Effector memory CD8-positive, alpha-beta T cell (primary cell): Measurements from ENCODE around the gene MTA3.

Source experiments
- ATAC-seq: fragments of 150-1000 bp; cut with Tn5 transposase; replicated peaks from 2 replicates; pipeline ENCODE4 v1.10.0; 2021; ENCODE audit warnings: mild to moderate bottlenecking, moderate library complexity
- DNase-seq, 3 experiments: peaks; one replicate each; pipeline ENCODE4 v3.0.0; 2021
- H3K27ac Mint-ChIP-seq, 2 donors: one replicate each; pipeline ENCODE4 v1.8.0; 2022; ENCODE audit warnings: mild to moderate bottlenecking in 2 of 2, mixed read lengths in 2 of 2, moderate library complexity in 2 of 2
- H3K27me3 Mint-ChIP-seq, 2 donors: one replicate each; pipeline ENCODE4 v1.8.0; 2022; ENCODE audit warnings: mixed read lengths in 2 of 2
- H3K36me3 Mint-ChIP-seq: one replicate; pipeline ENCODE4 v1.8.0; 2022; ENCODE audit warnings: mild to moderate bottlenecking, moderate library complexity, mixed read lengths; ENCODE audit not compliant: insufficient read depth
- H3K4me1 Mint-ChIP-seq, 2 donors: one replicate each; pipeline ENCODE4 v1.8.0; 2022; ENCODE audit warnings: low read depth in 2 of 2, mixed read lengths in 2 of 2
- H3K4me3 Mint-ChIP-seq, 2 donors: one replicate each; pipeline ENCODE4 v1.8.0; 2022; ENCODE audit warnings: mild to moderate bottlenecking in 2 of 2, mixed read lengths in 2 of 2, moderate library complexity in 2 of 2
- H3K9me3 Mint-ChIP-seq, 2 donors: one replicate each; pipeline ENCODE4 v1.8.0; 2022; ENCODE audit warnings: mixed read lengths in 2 of 2

The MTA3 gene

DNA sequence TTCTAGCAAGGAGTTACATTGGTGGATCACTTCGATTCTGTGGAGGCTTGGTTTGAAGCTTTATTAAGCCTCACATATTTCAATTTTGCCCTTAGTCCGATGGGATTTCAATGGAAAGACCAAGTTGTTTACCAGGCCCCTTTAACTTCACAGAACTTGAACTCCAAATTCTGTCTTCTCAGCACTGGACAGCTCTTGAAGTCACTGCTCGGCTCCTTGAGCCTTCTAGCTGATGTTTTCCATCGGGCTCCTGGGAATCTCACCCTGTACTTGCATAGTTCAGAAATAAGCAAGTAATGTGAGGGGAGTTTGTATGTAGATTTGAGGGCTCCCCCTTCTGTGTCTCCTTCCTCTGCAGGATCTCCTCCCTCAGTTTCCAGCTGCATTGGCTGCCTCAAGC is 180.4 kb downstream of the MTA3 start:
- DNase-seq: no peak
- no peaks in the 10 kb centered on the region for H3K9me3 Mint-ChIP-seq
- no peaks in the 10 kb centered on the region for H3K27me3 Mint-ChIP-seq
- no peak for ATAC-seq
- peaks cover 0 to 1% of the 10 kb centered on the region in 2 donors for H3K4me1 Mint-ChIP-seq
- peaks cover 6% of the 10 kb centered on the region for H3K36me3 Mint-ChIP-seq
- no peak overlapping the region for H3K4me3 Mint-ChIP-seq
- no peak overlapping the region for H3K27ac Mint-ChIP-seq

DNA sequence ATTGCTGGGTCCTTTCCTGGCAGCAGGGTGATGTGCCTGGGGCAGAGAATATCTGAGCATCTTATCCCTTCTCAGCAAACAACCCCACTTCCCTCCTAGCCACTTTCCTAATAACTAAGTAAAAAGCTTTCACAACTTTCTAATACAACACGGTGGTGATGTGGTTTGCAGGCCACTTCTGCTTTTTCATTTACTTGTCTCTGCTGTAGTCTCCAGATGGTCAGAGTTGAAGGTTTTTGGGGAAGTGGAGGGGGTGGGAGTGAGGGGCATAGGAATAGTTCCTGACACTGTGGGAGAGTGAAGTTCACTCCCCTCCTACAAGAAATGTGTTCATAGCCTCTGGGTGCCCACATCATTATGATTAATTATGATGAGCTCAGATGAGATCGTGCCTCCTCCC is 183.9 kb downstream of the MTA3 start:
- Mint-ChIP-seq H3K9me3 (no peaks in the 10 kb centered on the region), H3K27ac (peak overlapping the region; percentile 26 to 32), H3K4me1 (peaks cover 0 to 1% of the 10 kb centered on the region in 2 donors), H3K4me3 (no peak overlapping the region), H3K36me3 (peaks cover 8% of the 10 kb centered on the region), H3K27me3 (no peaks in the 10 kb centered on the region)
- ATAC-seq: peak; percentile 54
- no peak for DNase-seq

- H3K4me1 Mint-ChIP-seq: peaks cover 0 to 1% of the 10 kb centered on the region in 2 donors
These were observed 184.7 kb downstream of the MTA3 start for GRCh38 chr2:42752816-42753813.

DNA sequence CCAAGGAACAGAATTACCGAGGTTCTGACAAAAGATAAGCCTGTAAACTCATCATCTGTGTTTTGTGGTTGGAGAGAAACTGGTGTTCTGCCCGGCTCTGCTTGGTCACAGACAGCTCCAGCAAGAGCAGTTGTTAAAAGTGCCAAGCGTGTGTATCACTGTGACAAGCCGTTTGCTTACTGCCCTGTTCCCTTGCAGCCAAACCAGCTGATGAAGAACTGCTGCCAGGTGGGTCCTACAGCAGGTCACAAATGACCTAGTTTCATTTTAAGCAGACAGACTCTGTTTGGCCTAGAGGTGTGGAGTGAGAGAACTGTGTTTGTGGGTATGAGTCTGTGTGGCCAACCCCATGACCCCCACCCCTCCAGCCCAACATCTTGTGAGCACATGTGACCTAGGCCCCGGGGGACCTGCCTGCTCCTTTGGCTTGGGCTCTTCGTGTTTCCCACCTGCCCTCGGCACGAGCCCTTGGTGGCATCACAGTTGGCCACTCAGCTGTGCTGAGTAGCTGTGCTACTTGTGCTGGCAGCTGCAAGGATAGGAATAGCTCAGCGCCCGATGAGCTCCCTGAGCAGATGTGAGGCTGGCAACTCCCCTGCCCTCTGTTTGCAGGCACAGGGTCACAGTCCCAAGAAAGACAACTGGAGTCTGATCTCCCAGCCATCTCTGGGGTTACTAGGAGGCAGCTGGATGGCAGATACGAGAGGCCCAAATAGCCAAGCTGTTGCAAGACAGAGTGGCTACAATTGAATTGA is 185.8 kb downstream of the MTA3 start:
- peaks cover 8% of the 10 kb centered on the region for H3K36me3 Mint-ChIP-seq
- H3K4me3 Mint-ChIP-seq: no peak overlapping the region
- H3K4me1 Mint-ChIP-seq: peaks cover 0 to 1% of the 10 kb centered on the region in 2 donors
- H3K27me3 Mint-ChIP-seq: no peaks in the 10 kb centered on the region
- ATAC-seq (peak; percentile 59), DNase-seq (no peak)
- H3K9me3 Mint-ChIP-seq: no peaks in the 10 kb centered on the region
- H3K27ac Mint-ChIP-seq: no peak overlapping the region

More at GRCh38 chr2:42752816-42753813, 184.7 kb downstream of the MTA3 start:
- peak overlapping the region; percentile 32 to 49 for H3K27ac Mint-ChIP-seq
- no peak for DNase-seq
- peaks cover 8% of the 10 kb centered on the region for H3K36me3 Mint-ChIP-seq
- no peaks in the 10 kb centered on the region for H3K9me3 Mint-ChIP-seq
- H3K27me3 Mint-ChIP-seq: no peaks in the 10 kb centered on the region
- no peak for ATAC-seq
- H3K4me3 Mint-ChIP-seq: no peak overlapping the region

GRCh38 chr2:42754776-42755140 is 186.3 kb downstream of the MTA3 start:
- Mint-ChIP-seq H3K27ac (no peak overlapping the region), H3K9me3 (no peaks in the 10 kb centered on the region), H3K4me1 (peaks cover 0 to 1% of the 10 kb centered on the region in 2 donors), H3K27me3 (no peaks in the 10 kb centered on the region), H3K36me3 (peaks cover 11% of the 10 kb centered on the region), H3K4me3 (no peak overlapping the region)
- DNase-seq: no peak
- no peak for ATAC-seq

GRCh38 chr2:42755191-42755880 is 186.9 kb downstream of the MTA3 start:
- Mint-ChIP-seq H3K27ac (no peak overlapping the region), H3K36me3 (peaks cover 13% of the 10 kb centered on the region), H3K4me3 (no peak overlapping the region), H3K27me3 (no peaks in the 10 kb centered on the region), H3K4me1 (peaks cover 0 to 1% of the 10 kb centered on the region in 2 donors), H3K9me3 (no peaks in the 10 kb centered on the region)
- ATAC-seq (no peak), DNase-seq (no peak)

- Mint-ChIP-seq H3K27ac (no peak overlapping the region), H3K9me3 (no peaks in the 10 kb centered on the region), H3K4me1 (peaks cover 0 to 1% of the 10 kb centered on the region in 2 donors), H3K27me3 (no peaks in the 10 kb centered on the region), H3K4me3 (no peak overlapping the region), H3K36me3 (peaks cover 13% of the 10 kb centered on the region)
- ATAC-seq (no peak), DNase-seq (no peak)
These were observed 187.8 kb downstream of the MTA3 start for GRCh38 chr2:42756150-42756775.

DNA sequence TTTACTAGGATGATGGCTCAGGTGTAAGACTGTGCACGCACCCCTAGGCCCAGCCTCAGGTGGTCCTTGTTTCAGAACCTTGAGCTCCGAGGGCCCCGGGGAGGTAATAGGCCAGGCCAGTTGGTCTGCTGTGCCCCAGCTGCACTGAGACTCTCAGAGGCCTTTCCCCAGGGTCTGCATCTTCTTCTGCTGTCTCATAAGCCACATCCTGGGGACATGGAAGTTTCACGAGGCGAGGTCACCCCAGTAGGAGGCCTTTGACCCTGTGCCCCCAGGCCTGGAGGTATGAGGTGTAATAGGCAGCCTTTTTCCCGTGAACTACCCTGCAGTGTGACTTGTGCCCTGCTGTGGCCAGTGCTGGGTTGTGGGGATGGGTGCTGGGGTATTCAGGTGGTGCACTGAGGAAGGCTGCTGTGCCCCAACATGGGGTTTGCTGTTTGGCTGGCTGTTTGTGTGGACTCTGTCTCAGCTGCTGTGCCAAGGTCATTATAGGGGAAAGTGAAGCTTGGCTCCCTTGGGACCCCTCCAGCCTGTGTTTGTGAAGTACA is 188.6 kb downstream of the MTA3 start:
- no peak overlapping the region for H3K4me3 Mint-ChIP-seq
- no peaks in the 10 kb centered on the region for H3K27me3 Mint-ChIP-seq
- H3K9me3 Mint-ChIP-seq: no peaks in the 10 kb centered on the region
- H3K36me3 Mint-ChIP-seq: peaks cover 15% of the 10 kb centered on the region
- ATAC-seq (no peak), DNase-seq (no peak)
- H3K4me1 Mint-ChIP-seq: peaks cover 0 to 1% of the 10 kb centered on the region in 2 donors
- no peak overlapping the region for H3K27ac Mint-ChIP-seq

- Mint-ChIP-seq H3K27me3 (no peaks in the 10 kb centered on the region), H3K9me3 (no peaks in the 10 kb centered on the region), H3K4me3 (no peak overlapping the region), H3K27ac (no peak overlapping the region), H3K4me1 (peaks cover 0 to under 1% of the 10 kb centered on the region in 2 donors), H3K36me3 (peaks cover 14% of the 10 kb centered on the region)
- ATAC-seq (no peak), DNase-seq (no peak)
These were observed 189.7 kb downstream of the MTA3 start for GRCh38 chr2:42757981-42758740.

DNA sequence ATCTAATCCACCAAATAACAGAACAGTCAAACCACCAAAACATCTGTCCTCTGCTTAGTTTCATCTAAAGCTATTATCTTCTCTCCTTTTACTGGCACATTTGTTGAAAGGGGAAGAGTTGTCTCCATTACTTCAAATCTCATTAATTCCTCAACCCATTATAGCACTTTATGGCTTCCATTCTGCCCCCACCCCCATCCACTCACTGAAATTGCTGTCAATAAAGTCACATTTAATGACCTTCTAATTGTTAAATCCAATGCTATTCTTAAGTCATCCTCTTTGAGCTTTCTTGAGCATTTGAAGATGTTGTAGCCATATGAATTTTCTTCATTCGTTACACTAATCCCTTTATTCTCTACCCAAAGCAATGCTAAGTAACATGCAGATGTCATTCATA is 190.3 kb downstream of the MTA3 start:
- Mint-ChIP-seq H3K36me3 (peaks cover 14% of the 10 kb centered on the region), H3K27me3 (no peaks in the 10 kb centered on the region), H3K9me3 (no peaks in the 10 kb centered on the region), H3K27ac (no peak overlapping the region), H3K4me3 (no peak overlapping the region), H3K4me1 (peaks cover 0 to 2% of the 10 kb centered on the region in 2 donors)
- DNase-seq (no peak), ATAC-seq (no peak)

DNA sequence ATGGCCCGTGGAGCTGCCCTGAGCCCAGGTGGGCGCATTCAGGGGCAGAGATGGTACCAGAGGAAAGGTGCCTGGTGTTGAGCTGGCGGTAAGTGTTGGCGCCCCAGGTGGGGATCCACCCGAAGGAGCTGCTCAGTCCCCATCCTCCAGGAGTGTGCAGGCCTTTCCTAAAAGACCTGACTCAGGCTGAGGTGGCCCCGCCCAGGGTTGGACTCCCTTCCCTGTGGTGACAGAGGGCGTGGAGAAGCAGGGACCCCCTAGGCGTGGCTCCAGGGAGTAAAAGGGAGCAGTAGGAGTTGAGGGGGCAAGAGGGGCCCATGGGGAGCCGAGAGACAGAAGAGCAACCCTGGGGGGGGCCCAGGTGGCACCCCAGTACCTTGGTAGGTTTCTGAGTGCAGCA is 193.1 kb downstream of the MTA3 start:
- H3K36me3 Mint-ChIP-seq: peaks cover 8% of the 10 kb centered on the region
- H3K27ac Mint-ChIP-seq: peak overlapping the region; percentile 36 to 86
- H3K4me1 Mint-ChIP-seq: peaks cover 0 to 2% of the 10 kb centered on the region in 2 donors
- ATAC-seq (no peak), DNase-seq (no peak)
- no peak overlapping the region for H3K4me3 Mint-ChIP-seq
- no peaks in the 10 kb centered on the region for H3K27me3 Mint-ChIP-seq
- no peaks in the 10 kb centered on the region for H3K9me3 Mint-ChIP-seq

DNA sequence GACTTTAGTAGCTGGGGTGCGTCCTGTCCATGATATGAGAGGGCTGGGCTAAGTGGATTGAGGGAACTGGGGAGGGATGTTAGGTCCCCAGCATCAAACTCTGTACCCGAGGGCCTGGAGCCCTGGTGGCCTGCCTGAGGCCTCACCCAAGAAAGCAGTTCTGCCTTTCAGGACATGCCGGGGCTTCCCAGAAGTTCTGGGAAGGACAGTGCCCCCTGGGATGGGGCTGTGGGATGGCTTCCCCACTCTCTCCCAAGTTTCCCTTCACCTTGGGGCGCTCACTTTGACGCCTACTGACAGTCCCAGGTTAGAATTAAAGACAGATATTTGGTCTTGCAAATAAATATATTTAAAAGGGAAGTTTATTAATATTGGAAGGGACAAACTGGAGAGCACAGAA is 193.7 kb downstream of the MTA3 start:
- peaks cover 0 to 2% of the 10 kb centered on the region in 2 donors for H3K4me1 Mint-ChIP-seq
- peak overlapping the region in 1 of 2 donors; percentile 36 for H3K27ac Mint-ChIP-seq
- H3K4me3 Mint-ChIP-seq: no peak overlapping the region
- ATAC-seq (no peak), DNase-seq (no peak)
- no peaks in the 10 kb centered on the region for H3K27me3 Mint-ChIP-seq
- H3K36me3 Mint-ChIP-seq: peaks cover 8% of the 10 kb centered on the region
- no peaks in the 10 kb centered on the region for H3K9me3 Mint-ChIP-seq
